GM21723 (cell line): ENCODE results near the gene SASS6.

Experiments
- ATAC-seq: cut with Tn5 transposase; IDR thresholded peaks from one replicate; pipeline ENCODE4 v1.9.1; 2021; ENCODE audit warnings: mild to moderate bottlenecking, moderate library complexity; ENCODE audit not compliant: unreplicated experiment

Gene SASS6

DNA sequence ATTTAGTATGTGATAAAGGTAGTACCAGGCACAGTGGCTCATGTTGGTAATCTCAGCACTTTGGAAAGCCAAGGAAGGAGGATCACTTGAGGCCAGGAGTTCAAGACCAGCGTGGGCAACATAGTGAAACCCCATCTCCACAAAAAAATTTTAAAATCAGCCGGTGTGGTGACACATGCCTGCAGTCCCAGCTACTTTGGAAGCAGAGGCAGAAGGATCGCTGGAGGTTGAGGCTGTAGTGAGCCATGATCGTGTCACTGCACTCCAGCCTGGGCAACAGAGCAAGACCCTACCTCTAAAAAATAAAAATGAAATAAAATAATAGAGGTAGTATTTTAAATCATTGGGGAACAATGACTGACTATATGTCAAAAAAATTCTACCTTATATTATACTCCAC is 17.2 kb downstream of the SASS6 start:
- ATAC-seq, result no peak

DNA sequence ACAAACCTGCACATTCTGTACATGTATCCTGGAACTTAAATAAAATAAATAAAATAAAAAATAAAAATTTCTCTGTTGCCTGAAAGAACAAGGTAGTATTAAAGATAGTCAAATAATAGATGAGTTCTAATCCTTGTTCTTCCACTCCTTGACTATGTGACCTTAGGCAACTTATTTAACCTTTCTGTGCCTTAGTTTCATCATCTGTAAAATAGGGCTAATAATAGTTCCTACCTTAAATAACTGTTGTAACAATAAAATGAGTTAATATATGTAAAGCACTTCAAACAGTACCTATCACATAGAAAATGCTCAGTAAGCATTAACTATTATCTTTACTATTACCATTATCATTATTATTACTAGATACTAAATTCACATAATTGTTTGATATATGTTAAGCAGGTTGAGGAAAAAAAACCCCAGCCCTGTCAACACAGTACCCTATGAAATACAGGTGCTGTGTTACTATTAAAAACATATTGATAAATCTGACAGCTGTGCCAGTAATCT is 23.1 kb downstream of the SASS6 start:
- no peak for ATAC-seq

DNA sequence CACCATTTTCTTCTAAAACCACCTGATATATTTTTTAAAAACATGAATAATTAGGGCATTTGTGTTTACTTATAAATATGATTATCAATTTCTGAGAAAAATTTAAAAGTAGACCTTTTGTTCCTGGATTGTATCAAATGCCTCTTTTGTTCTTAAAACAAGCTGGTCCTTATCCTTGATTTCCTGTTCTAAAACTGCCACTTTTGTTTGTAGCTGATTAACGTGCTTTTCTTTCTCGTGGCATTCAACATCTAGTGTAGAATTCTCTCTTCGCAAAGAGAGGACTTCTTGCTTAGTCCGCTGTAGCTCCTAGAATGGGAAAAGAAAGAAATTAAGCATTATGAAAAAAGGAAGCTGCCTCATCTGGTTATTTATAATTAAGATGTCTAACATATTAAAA is 25.0 kb downstream of the SASS6 start:
- no peak for ATAC-seq

DNA sequence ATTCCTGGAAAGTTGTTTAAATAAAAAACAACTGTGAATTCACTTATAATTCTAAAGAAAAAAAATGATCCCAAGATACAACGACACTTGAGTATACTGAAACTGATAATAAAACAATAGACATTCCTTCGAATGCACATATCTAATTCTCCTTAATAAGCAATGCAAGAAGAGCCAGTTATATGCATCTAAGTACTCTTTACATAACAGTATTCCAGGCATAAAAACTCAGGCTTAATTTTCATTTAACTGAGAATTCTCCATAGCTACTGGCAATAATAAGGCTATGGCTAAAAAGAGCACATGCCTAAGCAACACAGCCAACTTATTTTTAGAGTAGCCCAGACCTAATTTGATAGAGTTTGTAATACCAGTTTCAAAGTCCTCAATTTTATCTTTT is 31.2 kb downstream of the SASS6 start:
- ATAC-seq, result no peak

DNA sequence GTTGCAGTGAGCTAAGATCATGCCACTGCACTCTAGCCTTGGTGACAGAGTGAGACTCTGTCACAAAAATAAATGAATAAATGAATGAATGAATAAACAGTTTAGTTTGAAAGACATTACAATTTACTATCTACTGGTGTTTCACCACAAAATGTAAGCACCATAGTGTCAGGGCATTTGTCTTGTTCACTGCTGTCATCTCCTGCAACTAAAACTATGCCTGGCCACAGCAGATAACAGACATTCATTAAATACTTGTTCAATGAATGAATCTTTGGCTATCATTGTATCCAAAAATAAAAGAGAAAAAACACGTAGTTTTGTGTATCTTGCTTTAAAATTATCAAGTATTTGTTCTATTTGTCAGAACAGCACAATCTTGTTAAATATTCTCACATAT is 32.5 kb downstream of the SASS6 start:
- ATAC-seq, result no peak

DNA sequence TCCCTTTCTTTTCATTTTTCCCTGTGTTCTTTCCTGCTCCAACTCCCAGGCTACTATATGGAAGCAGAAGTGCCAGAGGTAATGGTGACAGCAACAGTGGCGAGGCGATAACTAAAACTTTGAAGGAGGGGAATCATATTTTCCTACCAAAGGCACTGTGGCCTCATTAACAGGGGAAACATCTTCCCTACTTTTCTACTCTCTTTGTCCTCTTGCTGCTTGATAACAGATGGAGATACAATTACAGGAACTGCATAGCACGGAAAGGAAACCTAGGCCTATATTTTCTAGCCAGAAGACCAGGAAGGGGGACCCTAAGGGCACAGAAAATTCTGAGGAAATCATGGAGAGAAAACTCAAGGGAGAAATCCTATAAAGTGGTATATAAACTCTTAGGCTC is 42.3 kb downstream of the SASS6 start:
- ATAC-seq, result no peak

DNA sequence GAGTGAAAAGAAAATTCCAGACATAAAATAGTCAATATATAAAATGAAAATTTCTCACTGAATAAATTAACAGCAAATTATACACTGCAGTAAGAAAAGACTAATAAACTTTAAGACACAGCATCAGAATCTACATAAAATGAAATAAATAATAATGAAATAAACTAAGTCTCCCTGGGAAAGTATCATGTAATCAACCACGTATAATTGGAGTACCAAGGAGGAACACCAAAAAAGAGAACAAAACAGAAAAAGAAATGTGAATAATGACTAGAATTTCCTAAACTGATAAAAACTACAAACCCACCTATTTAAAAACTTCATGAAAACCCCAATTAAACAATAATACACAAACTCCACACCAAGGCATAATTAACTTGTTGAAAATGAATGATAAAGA is 43.6 kb downstream of the SASS6 start:
- ATAC-seq, result no peak

DNA sequence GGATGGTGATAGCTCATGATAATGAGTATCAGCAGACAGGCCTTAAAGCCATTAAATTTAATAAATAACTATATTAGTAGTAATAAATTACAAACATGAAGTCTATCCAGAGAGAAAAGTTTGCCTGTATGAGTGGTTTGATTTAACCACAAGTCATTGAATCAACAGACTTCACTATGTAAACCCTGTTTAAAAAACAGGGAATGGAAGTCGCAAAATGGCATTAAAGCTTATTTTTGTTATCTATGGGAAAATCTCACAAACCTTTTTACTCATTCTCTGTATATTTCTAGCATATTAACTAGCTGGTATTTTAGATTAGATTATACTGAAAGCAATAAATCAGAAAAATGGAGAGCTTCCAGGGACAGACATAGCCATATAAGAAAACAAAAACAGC is 45.3 kb downstream of the SASS6 start:
- no peak for ATAC-seq

DNA sequence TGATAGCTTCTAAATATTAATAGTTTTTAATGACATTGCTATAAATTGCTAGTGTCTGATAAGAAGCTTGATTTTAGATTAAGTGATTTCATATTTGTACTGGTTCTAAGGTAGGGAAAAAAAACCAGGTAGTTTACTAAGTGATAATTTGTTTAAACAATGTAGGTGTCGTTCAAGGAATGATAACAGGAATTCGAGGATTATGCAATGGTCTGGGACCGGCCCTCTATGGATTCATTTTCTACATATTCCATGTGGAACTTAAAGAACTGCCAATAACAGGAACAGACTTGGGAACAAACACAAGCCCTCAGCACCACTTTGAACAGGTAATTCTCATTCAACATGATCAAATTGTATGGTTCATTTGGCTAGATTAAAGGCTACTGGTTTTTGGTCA is 52.4 kb downstream of the SASS6 start:
- ATAC-seq, result no peak

DNA sequence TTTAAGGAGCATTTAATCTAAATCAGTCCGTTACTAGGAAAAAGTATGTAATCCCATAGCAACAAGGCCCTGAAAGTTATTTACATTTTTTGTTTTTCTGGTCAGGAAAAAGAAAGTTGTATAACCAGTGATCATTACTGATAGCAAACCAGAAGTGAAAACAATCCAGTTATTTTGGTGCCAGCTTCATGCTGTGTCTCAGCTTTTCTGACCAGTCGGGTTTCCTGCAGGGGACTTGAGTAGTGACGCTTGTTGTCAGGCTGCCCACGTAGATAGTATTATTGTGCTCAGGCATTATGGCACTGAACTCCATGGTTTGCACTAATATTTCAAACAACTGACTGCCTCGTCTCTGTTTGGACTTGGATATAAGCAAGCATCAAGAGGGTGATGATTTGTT is 55.2 kb downstream of the SASS6 start:
- ATAC-seq, result peak; percentile 47

DNA sequence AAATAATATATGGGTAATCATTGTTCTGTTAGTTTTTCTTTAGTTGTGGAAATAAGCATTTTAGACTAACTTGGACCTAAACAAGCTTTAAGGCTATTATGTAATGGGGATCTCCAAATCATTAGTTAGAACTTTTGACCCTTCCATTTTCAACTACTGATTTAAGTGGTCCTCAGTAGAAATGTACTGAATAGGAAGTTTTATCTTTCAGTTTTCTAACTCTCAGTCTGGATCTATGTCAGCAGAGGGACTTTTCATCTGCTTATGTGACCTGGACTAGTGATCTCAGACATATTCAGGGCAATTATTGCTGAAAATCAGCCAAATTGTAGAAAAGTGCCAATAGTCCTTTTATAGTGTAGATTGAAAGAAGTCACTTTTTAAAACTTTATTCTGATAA is 56.0 kb downstream of the SASS6 start:
- ATAC-seq, result peak; percentile 68

DNA sequence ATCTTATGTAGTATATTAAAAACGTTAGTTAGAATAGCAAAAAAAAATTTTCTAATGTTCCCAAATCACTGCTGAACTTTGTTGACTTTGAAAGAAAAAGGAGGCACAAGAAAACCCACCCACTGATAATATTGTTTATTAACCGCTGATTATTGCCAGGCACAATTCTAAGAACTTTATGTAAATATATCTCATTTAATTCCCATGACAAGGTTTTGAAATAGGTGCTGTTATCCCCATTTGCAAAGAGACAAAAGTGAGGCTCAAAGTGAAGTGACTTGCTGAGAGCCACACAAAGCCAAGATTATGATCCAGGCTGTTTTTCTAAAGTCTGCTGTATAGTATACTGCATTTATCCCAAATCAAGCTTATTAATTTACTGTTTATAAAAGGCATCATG is 56.4 kb downstream of the SASS6 start:
- ATAC-seq, result peak; percentile 2

DNA sequence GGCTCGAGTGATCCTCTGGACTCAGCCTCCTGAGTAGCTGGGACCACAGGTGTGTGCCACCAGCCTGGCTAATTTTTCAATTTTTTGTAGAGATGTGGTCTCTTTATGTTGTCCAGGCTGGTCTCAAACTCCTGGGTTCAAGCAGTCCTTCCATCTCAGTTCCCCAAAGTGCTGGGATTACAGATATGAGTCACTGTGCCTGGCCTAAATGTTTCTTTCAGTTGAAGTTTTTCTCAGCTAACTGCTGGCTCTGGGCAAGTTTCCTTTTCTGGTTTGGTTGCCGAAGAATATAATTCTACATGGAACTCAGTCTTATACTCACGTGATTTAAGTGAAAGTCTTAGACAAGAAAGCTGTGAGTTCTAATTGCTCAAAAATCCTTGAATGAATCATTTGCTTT is 57.0 kb downstream of the SASS6 start:
- ATAC-seq, result peak; percentile 60

DNA sequence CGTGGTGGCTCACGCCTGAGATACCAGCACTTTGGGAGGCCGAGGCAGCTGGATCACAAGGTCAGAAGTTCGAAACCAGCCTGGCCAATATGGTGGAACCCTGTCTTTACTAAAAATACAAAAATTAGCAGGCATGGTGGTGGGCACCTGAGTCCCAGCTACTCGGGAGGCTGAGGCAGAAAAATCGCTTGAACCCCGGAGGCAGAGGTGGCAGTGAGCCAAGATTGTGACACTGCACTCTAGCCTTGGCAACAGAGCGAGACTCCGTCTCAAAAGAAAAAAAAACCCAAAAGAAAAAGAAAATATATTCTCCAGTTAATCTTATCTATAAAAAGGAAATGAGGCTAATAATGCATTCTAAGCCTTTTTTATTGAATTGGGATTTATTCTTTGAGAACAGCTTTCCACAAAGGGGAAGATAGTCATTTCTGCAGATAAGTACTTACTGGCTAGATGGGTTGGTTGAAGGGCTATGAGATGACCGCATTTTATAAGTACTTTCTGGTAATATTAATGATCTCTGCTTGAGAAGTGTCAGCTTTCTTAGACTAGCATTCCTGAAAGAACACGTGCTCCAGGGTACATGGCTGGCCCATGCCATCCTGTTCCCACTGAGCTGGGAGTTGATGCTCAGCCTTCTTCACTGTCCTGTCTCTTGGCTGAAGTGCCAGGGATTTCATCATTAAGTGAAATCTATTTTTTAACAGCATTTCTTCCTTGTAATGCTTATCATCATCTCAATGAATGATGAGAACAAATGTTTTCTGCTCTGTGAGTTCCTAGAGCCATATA is 57.9 kb downstream of the SASS6 start:
- no peak for ATAC-seq

DNA sequence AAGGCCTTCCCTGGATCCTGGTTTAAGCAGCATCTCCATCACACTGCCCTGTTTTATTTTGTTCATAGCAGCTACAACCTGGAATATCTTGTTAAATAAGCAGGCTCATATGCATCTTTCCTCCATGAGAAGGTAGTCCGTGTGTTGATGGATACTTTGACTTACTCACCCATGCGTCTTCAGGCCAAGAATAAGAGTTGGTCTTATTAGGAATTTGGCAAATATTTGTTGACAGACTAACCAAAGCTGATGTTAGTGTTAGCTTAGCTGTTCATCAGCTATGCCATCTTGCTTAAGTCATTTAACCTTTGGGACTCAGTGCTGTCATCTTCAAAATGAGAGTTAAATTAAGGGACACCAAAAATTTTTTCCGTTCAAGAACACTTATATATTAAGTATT is 59.2 kb downstream of the SASS6 start:
- no peak for ATAC-seq

DNA sequence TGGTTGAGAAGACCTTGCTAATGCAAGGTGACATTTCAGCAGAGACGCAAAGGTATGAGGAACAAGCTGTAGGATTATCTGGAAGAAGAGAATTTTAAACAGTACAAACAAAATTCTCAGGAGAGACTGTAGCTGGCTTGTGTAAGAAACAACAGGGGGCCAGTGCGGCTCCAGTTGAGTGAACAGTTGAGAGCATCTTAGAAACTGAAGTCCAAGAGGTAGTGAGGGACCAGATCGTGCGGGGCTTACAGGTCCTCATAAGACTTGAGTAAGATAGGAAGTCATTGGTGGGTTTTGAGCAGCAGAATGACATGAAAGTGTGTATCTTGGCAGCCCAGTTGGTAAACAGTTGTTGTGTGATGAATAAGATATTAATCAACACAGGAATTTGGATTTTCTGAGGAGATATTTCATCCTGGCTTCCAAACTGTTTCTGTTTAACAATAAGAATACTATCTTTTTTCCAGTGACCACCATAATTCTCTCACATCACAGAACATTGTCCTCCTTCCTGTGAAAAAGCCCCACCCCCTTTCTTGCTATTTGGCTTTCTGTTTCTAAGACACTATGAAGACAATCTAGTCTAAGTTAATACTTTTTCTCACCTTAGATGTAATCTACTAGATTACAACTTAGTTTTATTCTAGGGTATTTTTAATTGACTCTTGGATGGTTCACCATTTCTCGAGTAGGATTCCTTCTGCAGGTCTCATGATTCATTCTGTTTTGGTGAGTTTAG is 62.4 kb downstream of the SASS6 start:
- no peak for ATAC-seq

DNA sequence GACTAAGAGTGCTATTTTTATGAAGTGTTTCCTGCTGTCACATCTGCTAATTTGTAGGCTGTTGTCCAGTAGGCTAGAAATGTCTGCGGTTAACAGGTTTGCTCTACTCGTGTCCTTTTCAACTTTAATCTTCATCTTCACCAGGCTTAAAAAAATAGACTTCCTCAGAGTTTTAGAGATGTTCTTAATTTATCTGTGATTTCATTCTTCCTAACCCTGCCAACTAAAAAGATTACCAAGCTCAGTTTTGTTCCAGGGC is 66.8 kb downstream of the SASS6 start:
- ATAC-seq, result no peak

DNA sequence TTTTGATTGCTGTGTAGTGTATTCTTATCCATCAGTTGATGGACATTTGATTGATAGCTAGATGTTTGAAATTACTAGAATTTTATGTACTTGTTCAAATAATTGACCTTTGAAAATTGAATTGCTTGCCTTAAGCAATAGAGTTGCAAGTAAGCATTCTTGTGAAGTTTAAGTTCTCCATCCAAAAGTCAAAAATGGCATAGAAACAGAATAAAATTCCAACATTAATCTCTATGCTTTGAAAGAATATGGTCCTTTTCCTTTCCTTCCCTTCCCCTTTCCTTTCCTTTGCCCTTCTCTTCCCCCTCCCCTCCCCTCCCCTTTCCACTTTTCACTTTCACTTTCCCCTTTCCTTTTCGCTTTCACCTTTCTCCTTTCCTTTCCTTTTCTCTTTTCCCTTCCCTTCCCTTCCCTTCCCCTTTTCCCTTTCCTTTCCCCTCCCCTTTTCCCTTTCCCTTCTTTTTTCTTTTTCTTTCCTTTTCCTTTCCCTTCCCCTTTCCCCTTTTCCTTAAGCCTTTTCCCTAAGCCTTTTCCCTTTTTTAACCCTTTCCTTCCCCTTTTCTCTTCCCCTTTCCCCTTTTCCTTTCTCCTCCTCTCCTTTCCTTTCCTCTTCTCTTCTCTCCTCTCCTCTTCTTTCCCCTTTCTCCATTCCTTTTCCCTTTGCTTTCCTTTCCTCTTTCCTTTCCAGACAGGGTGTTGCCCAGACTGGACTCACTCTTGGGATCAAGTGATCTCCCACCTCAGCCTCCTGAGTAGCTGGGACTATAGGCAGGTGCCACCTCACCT is 67.4 kb downstream of the SASS6 start:
- no peak for ATAC-seq

DNA sequence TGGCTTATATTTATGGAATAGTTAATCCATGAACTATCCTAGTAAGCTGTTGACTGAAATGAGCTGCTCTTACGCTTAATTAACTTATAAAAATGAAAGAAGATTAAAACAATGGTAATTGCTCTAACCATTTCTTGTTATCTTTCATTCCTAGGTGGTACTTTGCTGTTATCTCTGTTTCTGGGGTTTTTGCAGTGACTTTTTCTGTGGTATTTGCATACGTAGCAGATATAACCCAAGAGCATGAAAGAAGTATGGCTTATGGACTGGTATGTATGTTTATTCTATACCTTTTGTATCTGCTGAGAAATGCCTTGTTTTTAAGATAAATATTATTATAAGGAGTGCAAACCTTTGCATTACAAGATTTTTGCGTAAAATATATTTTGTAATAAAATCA is 71.0 kb downstream of the SASS6 start:
- no peak for ATAC-seq

DNA sequence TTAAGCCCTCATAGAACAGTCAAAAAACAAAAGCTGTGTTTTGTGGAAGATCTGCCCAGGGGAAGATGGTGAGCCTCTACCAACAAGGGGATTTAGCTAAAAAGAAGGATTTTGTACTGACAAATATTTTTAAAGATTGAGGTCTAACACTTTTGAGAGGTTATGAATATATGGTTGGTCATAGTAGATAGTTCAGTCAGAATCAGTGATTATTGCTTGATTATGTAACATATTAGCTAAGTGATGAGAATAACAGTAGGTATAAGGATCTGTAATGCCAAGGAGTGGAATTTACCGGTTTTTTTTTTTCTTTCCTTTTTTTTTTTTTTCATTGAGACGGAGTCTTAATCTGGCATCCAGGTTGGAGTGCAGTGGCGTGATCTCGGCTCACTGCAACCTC is 79.0 kb downstream of the SASS6 start:
- ATAC-seq, result no peak

DNA sequence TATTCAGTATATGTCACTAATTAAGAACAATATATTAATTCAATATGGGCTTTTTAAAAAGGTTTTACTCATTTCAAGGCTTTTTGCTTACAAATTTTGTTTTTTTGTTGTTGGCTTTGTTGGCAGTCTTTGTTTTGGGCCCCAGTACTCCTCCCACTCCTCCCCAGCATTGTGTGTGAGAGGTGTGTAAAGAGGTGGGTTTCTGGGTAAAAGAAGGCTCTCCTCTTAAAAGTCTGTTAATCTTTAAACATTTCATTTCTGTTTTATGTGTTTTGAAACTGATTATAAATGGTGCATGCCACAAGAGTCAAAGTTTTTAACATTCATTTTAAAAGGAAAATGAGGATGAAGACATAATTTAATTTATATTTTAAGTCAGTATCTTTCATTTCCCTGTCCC is 79.6 kb downstream of the SASS6 start:
- ATAC-seq, result no peak

DNA sequence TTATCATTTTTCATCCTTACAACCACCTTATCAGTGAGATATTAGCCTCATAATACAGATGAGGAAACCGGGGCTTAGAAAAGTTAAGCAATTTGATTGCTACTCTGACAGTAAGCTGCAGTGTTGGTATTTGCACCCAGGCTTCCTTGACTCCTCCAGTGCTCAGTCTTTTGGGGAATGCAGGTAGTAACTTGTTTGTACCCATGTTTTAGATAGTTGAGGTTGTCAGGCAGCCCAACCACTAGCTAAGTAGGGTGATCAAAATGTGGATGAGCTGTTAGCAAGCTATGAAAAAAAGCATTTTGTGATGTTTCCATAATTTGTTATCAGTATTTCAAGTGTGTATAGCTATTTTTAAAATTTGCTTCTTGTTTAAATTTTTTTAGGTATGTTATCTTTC is 80.8 kb downstream of the SASS6 start:
- no peak for ATAC-seq
